Measurements from ENCODE around the gene R3HCC1L.

Gene R3HCC1L

DNA sequence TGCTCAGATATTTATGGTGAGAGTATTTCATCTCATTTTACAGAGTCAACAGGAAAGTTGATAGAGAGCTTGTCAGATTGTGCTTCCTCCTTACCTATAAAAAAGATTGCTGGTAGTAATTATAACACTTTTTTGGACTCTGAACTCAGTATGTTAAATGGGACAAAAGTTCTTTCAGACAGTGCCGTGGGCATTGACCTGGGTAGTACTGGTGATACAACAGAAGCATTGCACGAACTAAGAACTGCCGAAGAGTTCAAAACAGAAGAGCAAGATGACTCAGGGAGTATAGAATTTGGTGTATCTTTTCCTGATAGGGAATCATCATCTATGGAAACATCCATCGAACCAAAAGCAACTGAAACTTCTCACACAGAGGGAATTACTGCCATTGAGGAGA lies 75.0 kb downstream of the R3HCC1L start:
- Histone ChIP-seq H3K27me3 (ENCODE audit: insufficient read depth, poor library complexity, severe bottlenecking) (no peaks in the 10 kb centered on the region), H3K4me3 (ENCODE audit: severe bottlenecking) (no peak overlapping the region), H3K36me3 (ENCODE audit: low read depth) (peaks cover 30% of the 10 kb centered on the region), H3K4me1 (ENCODE audit: insufficient read depth, poor library complexity, severe bottlenecking) (peaks cover 10% of the 10 kb centered on the region), H3K27ac (ENCODE audit: poor library complexity, severe bottlenecking) (no peak overlapping the region), H3K9me3 (ENCODE audit: severe bottlenecking) (no peaks in the 10 kb centered on the region)
- no peak for DNase-seq (ENCODE audit: low spot score)
- TF ChIP-seq, protein P1, sequence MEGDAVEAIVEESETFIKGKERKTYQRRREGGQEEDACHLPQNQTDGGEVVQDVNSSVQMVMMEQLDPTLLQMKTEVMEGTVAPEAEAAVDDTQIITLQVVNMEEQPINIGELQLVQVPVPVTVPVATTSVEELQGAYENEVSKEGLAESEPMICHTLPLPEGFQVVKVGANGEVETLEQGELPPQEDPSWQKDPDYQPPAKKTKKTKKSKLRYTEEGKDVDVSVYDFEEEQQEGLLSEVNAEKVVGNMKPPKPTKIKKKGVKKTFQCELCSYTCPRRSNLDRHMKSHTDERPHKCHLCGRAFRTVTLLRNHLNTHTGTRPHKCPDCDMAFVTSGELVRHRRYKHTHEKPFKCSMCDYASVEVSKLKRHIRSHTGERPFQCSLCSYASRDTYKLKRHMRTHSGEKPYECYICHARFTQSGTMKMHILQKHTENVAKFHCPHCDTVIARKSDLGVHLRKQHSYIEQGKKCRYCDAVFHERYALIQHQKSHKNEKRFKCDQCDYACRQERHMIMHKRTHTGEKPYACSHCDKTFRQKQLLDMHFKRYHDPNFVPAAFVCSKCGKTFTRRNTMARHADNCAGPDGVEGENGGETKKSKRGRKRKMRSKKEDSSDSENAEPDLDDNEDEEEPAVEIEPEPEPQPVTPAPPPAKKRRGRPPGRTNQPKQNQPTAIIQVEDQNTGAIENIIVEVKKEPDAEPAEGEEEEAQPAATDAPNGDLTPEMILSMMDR (IDR thresholded peaks at IDR 0.05; ENCODE audit: poor library complexity, severe bottlenecking) = no peak
- no peak for ATAC-seq (ENCODE audit: low read depth)

DNA sequence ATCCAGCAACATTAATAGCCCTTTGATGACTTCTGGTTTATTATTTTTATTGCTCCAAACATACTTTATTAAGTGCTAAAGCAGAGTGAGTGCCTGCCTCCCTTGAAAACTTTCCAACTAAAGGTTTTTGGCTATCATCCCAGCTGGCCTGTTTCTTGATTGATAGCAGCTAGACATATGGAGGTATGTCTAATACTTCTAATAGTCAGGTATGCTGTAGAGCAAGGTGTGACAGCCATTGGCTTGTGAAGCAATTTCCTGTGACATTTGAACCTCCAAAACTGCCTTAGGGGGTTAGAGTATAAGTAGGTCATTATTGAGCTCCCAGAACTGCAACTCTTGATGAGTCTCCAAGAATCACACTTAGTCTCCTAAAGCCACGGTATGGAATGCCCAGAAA lies 77.7 kb downstream of the R3HCC1L start:
- TF ChIP-seq, protein P1 (IDR thresholded peaks at IDR 0.05; ENCODE audit: poor library complexity, severe bottlenecking) = no peak
- peaks cover 30% of the 10 kb centered on the region for H3K36me3 ChIP-seq (ENCODE audit: low read depth)
- no peak overlapping the region for H3K27ac ChIP-seq (ENCODE audit: poor library complexity, severe bottlenecking)
- peaks cover 10% of the 10 kb centered on the region for H3K4me1 ChIP-seq (ENCODE audit: insufficient read depth, poor library complexity, severe bottlenecking)
- no peak for DNase-seq (ENCODE audit: low spot score)
- no peaks in the 10 kb centered on the region for H3K27me3 ChIP-seq (ENCODE audit: insufficient read depth, poor library complexity, severe bottlenecking)
- no peaks in the 10 kb centered on the region for H3K9me3 ChIP-seq (ENCODE audit: severe bottlenecking)
- H3K4me3 ChIP-seq (ENCODE audit: severe bottlenecking) = no peak overlapping the region
- peak; percentile 57 for ATAC-seq (ENCODE audit: low read depth)

DNA sequence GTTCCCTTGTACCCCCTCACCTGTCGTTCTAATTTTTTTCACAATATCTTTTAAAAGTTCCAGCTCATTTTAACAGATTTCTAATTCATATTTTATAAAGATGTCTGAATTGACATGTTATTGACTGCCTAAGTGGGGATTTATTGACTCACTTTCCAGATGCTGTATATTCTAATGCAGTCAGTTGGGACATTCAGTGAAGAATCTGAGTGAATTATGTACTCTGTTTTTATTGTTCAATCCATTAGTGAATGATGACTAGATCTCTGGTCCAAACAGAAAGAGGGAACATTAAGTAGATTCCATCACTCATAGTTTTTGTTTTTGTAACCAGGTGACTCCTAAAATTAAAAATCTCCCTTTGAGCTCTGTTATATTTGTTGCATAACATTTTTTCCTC lies 79.3 kb downstream of the R3HCC1L start:
- Histone ChIP-seq H3K4me3 (ENCODE audit: severe bottlenecking) (no peak overlapping the region), H3K36me3 (ENCODE audit: low read depth) (peaks cover 21% of the 10 kb centered on the region), H3K9me3 (ENCODE audit: severe bottlenecking) (peaks cover 2% of the 10 kb centered on the region), H3K27ac (ENCODE audit: poor library complexity, severe bottlenecking) (no peak overlapping the region), H3K4me1 (ENCODE audit: insufficient read depth, poor library complexity, severe bottlenecking) (peaks cover 10% of the 10 kb centered on the region), H3K27me3 (ENCODE audit: insufficient read depth, poor library complexity, severe bottlenecking) (no peaks in the 10 kb centered on the region)
- no peak for ATAC-seq (ENCODE audit: low read depth)
- DNase-seq (ENCODE audit: low spot score) = no peak
- TF ChIP-seq, protein P1 (IDR thresholded peaks at IDR 0.05; ENCODE audit: poor library complexity, severe bottlenecking) = no peak

DNA sequence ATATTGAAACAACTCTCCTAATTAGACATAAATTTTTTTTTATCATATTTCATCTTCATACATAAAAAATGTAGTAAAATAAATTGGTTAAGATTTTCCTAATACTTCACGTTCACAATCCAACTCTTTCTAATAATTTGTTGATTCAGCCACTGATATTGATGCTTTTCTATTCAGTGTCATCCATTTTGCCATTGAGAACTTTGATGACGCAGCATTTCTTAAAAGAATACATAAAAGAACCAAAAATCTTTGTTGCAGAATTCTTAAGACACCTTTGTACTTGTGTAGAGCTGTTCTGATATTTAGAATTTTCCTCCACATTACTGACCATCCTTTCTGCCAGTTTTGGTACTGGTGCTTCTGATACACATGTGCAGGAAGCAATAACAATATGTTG lies 80.9 kb downstream of the R3HCC1L start:
- DNase-seq (ENCODE audit: low spot score) = no peak
- no peak overlapping the region for H3K4me3 ChIP-seq (ENCODE audit: severe bottlenecking)
- TF ChIP-seq, protein P1 (IDR thresholded peaks at IDR 0.05; ENCODE audit: poor library complexity, severe bottlenecking) = no peak
- ATAC-seq (ENCODE audit: low read depth) = no peak
- no peak overlapping the region for H3K27ac ChIP-seq (ENCODE audit: poor library complexity, severe bottlenecking)
- H3K9me3 ChIP-seq (ENCODE audit: severe bottlenecking) = peaks cover 4% of the 10 kb centered on the region
- H3K27me3 ChIP-seq (ENCODE audit: insufficient read depth, poor library complexity, severe bottlenecking) = no peaks in the 10 kb centered on the region
- peaks cover 10% of the 10 kb centered on the region for H3K4me1 ChIP-seq (ENCODE audit: insufficient read depth, poor library complexity, severe bottlenecking)
- peaks cover 4% of the 10 kb centered on the region for H3K36me3 ChIP-seq (ENCODE audit: low read depth)

DNA sequence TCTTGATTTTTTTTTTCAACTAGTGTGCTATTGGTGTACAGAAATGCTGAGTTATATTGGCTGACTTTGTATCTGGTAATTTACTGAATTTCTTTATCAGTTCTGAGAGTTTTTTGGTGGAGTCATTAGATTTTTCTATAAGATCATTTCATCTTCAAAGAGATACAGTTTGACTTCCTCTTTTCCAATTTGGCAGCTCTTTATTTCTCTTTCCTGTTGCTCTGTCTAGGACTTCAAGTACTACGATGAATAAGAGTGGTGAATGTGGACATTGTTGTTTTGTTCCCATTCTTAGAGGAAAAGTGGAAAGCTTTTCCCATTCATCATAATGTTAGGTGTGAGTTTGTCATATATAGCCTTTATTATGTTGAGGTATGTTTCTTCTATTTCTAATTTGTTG lies 83.3 kb downstream of the R3HCC1L start:
- Histone ChIP-seq H3K4me1 (ENCODE audit: insufficient read depth, poor library complexity, severe bottlenecking) (no peaks in the 10 kb centered on the region), H3K27ac (ENCODE audit: poor library complexity, severe bottlenecking) (no peak overlapping the region), H3K9me3 (ENCODE audit: severe bottlenecking) (peaks cover 4% of the 10 kb centered on the region), H3K4me3 (ENCODE audit: severe bottlenecking) (no peak overlapping the region), H3K27me3 (ENCODE audit: insufficient read depth, poor library complexity, severe bottlenecking) (no peaks in the 10 kb centered on the region), H3K36me3 (ENCODE audit: low read depth) (no peaks in the 10 kb centered on the region)
- no peak for DNase-seq (ENCODE audit: low spot score)
- no peak for ATAC-seq (ENCODE audit: low read depth)
- TF ChIP-seq, protein P1 (IDR thresholded peaks at IDR 0.05; ENCODE audit: poor library complexity, severe bottlenecking) = no peak
